GM21576 (cell line): ENCODE measurements around the gene PREX1.

Experiments
- ATAC-seq: cut with Tn5 transposase; IDR thresholded peaks from one replicate; pipeline ENCODE4 v1.9.1; 2021; ENCODE audit warnings: mild to moderate bottlenecking, moderate library complexity; ENCODE audit not compliant: unreplicated experiment

Gene PREX1

GRCh38 chr20:48665785-48666184 lies 162.0 kb downstream of the PREX1 start:
- ATAC-seq: no peak

GRCh38 chr20:48662711-48663110 lies 165.1 kb downstream of the PREX1 start:
- ATAC-seq: no peak

- ATAC-seq: no peak
These were observed 166.0 kb downstream of the PREX1 start for GRCh38 chr20:48661575-48662455.

- ATAC-seq: no peak
These were observed 167.0 kb downstream of the PREX1 start for GRCh38 chr20:48660788-48661187.

GRCh38 chr20:48659858-48660257 lies 167.9 kb downstream of the PREX1 start:
- ATAC-seq: no peak

GRCh38 chr20:48658505-48658904 lies 169.3 kb downstream of the PREX1 start:
- ATAC-seq: no peak

GRCh38 chr20:48658198-48658476 lies 169.7 kb downstream of the PREX1 start:
- no peak for ATAC-seq

GRCh38 chr20:48657426-48658197 lies 170.2 kb downstream of the PREX1 start:
- no peak for ATAC-seq

GRCh38 chr20:48656661-48657211 lies 171.1 kb downstream of the PREX1 start:
- no peak for ATAC-seq

GRCh38 chr20:48656137-48656536 lies 171.7 kb downstream of the PREX1 start:
- no peak for ATAC-seq

GRCh38 chr20:48653706-48654051 lies 174.1 kb downstream of the PREX1 start:
- no peak for ATAC-seq

GRCh38 chr20:48652961-48653705 lies 174.7 kb downstream of the PREX1 start:
- no peak for ATAC-seq

GRCh38 chr20:48651960-48652359 lies 175.8 kb downstream of the PREX1 start:
- no peak for ATAC-seq

- no peak for ATAC-seq
These were observed 176.5 kb downstream of the PREX1 start for GRCh38 chr20:48651271-48651670.

- ATAC-seq: no peak
These were observed 177.9 kb downstream of the PREX1 start for GRCh38 chr20:48649868-48650267.

- ATAC-seq: no peak
These were observed 178.6 kb downstream of the PREX1 start for GRCh38 chr20:48649104-48649626.

- ATAC-seq: no peak
These were observed 179.2 kb downstream of the PREX1 start for GRCh38 chr20:48648482-48649051.

- no peak for ATAC-seq
These were observed 179.9 kb downstream of the PREX1 start for GRCh38 chr20:48647858-48648257.

- no peak for ATAC-seq
These were observed 182.1 kb downstream of the PREX1 start for GRCh38 chr20:48645666-48646065.

- ATAC-seq: no peak
These were observed 183.4 kb downstream of the PREX1 start for GRCh38 chr20:48644286-48644828.
